IMR-90 (cell line): Measurements from ENCODE around the gene BTRC. TPM values are rescaled to one million over a fixed set of nuclear protein-coding genes. Genes with fewer than 3 reads are reported as not detected.

Experiments used
- ATAC-seq: fragments of 200-7000 bp; cut with Tn5 transposase; 2 replicates; pipeline ENCODE4 v1.9.1; 2020; ENCODE audit warnings: low read depth, mild to moderate bottlenecking, moderate library complexity
- BruUV-seq: library from RNA; stranded (reverse); fragments of 400-500 nt; replicated peaks from 2 replicates; lab custom pipeline; 2021; lab: Mats Ljungman, UMichigan
- CTCF ChIA-PET: fragments of 300-600 bp; formaldehyde crosslinking; extraction: SDS; loops from one replicate; lab custom pipeline; 2021; ENCODE audit warnings: antibody characterized with exemption; lab: Yijun Ruan, JAX
- POLR2A ChIA-PET: fragments of 300-600 bp; sonication (Branson Sonifier 250); formaldehyde crosslinking; loops from one replicate; lab custom pipeline; 2022; ENCODE audit warnings: antibody characterized with exemption; ENCODE audit not compliant: unreplicated experiment; lab: Charles Lee
- DNase-seq: peaks from one replicate; pipeline ENCODE4 v3.0.0; 2013
- H2AFZ ChIP-seq: replicated peaks from 2 replicates; pipeline ENCODE3; 2013; ENCODE audit warnings: low read length, mild to moderate bottlenecking; ENCODE audit not compliant: poor library complexity
- H2AK5ac ChIP-seq: 2 replicates; pipeline ENCODE4 v1.6.1; 2013; ENCODE audit warnings: low read depth, low read length, inconsistent platforms
- H2AK9ac ChIP-seq: replicated peaks from 2 replicates; pipeline ENCODE3; 2013; ENCODE audit warnings: mild to moderate bottlenecking, low read depth, low read length, moderate library complexity; ENCODE audit not compliant: poor library complexity
- H2BK120ac ChIP-seq: 2 replicates; pipeline ENCODE4 v1.6.1; 2013; ENCODE audit warnings: low read depth, low read length, inconsistent platforms
- H2BK15ac ChIP-seq: 3 replicates; pipeline ENCODE4 v1.6.1; 2013; ENCODE audit warnings: low read depth, low read length, inconsistent platforms
- H2BK20ac ChIP-seq: 2 replicates; pipeline ENCODE4 v1.6.1; 2013; ENCODE audit warnings: low read depth, mild to moderate bottlenecking, inconsistent platforms, low read length, moderate library complexity
- H2BK5ac ChIP-seq: 2 replicates; pipeline ENCODE4 v1.6.1; 2013; ENCODE audit warnings: mild to moderate bottlenecking, low read depth, low read length, inconsistent platforms; ENCODE audit not compliant: poor library complexity, severe bottlenecking
- H3K14ac ChIP-seq: replicated peaks from 2 replicates; pipeline ENCODE4 v1.6.1; 2013; ENCODE audit warnings: low read depth, low read length, inconsistent platforms
- H3K18ac ChIP-seq: 2 replicates; pipeline ENCODE4 v1.6.1; 2013; ENCODE audit warnings: low read depth, low read length, control low read depth
- H3K23ac ChIP-seq: 2 replicates; pipeline ENCODE4 v1.6.1; 2013; ENCODE audit warnings: low read depth, low read length, inconsistent platforms
- H3K27ac ChIP-seq: 2 replicates; pipeline ENCODE4 v1.5.1; 2013; ENCODE audit warnings: mild to moderate bottlenecking, control low read depth, low read length; ENCODE audit not compliant: insufficient read depth
- H3K27me3 ChIP-seq: 2 replicates; pipeline ENCODE4 v1.6.1; 2013; ENCODE audit warnings: low read length; ENCODE audit not compliant: control insufficient read depth, insufficient read depth
- H3K36me3 ChIP-seq: 2 replicates; pipeline ENCODE4 v1.6.1; 2013; ENCODE audit warnings: low read length, mixed read lengths; ENCODE audit not compliant: control insufficient read depth, insufficient read depth
- H3K4ac ChIP-seq: 2 replicates; pipeline ENCODE4 v1.6.1; 2013; ENCODE audit warnings: low read depth, low read length, inconsistent platforms
- H3K4me1 ChIP-seq: 2 replicates; pipeline ENCODE4 v1.6.1; 2013; ENCODE audit warnings: low read length, mixed read lengths; ENCODE audit not compliant: control insufficient read depth, insufficient read depth
- H3K4me2 ChIP-seq: 2 replicates; pipeline ENCODE4 v1.6.1; 2013; ENCODE audit warnings: low read depth, mild to moderate bottlenecking, control low read depth, low read length, moderate library complexity
- H3K4me3 ChIP-seq: 2 replicates; pipeline ENCODE4 v1.5.1; 2013; ENCODE audit warnings: low read depth, mild to moderate bottlenecking, control low read depth, low read length, moderate library complexity; ENCODE audit not compliant: insufficient read depth
- H3K56ac ChIP-seq: 2 replicates; pipeline ENCODE4 v1.6.1; 2013; ENCODE audit warnings: low read length, inconsistent platforms; ENCODE audit not compliant: insufficient read depth; ENCODE audit errors: extremely low read depth
- H3K79me1 ChIP-seq, 2 experiments: 2 replicates each; pipeline ENCODE4 v1.6.1; 2013; ENCODE audit warnings: low read length in 2 of 2, inconsistent platforms in 1 of 2, low read depth in 1 of 2
- H3K9ac ChIP-seq: 2 replicates; pipeline ENCODE4 v1.6.1; 2013; ENCODE audit warnings: low read depth, low read length, control low read depth
- H3K9me1 ChIP-seq: 2 replicates; pipeline ENCODE4 v1.6.1; 2013; ENCODE audit warnings: low read length, inconsistent platforms; ENCODE audit not compliant: insufficient read depth
- H3K9me3 ChIP-seq: 2 replicates; pipeline ENCODE4 v1.6.1; 2013; ENCODE audit warnings: low read length; ENCODE audit not compliant: control insufficient read depth, insufficient read depth
- H4K20me1 ChIP-seq: 2 replicates; pipeline ENCODE4 v1.6.1; 2013; ENCODE audit warnings: low read length, inconsistent platforms; ENCODE audit not compliant: insufficient read depth
- H4K5ac ChIP-seq: 2 replicates; pipeline ENCODE4 v1.6.1; 2013; ENCODE audit warnings: mild to moderate bottlenecking, low read depth, low read length, control low read depth
- H4K8ac ChIP-seq, 2 experiments: 2 replicates each; pipeline ENCODE4 v1.6.1; 2013; ENCODE audit warnings: low read depth in 2 of 2, low read length in 2 of 2, control low read depth in 1 of 2, inconsistent platforms in 1 of 2
- H4K91ac ChIP-seq: 2 replicates; pipeline ENCODE4 v1.6.1; 2013; ENCODE audit warnings: low read depth, low read length, inconsistent platforms; ENCODE audit not compliant: insufficient read depth
- BHLHE40 ChIP-seq: fragments of 150-350 bp; IDR thresholded peaks from 2 replicates; pipeline ENCODE4 v1.6.1; 2016; ENCODE audit warnings: mild to moderate bottlenecking, low read depth, low read length
- CHD1 ChIP-seq: IDR thresholded peaks from 2 replicates; pipeline ENCODE4 v1.6.1; 2012; ENCODE audit warnings: low read depth, low read length, improper control_type of control experiment
- MAFK ChIP-seq: IDR thresholded peaks from 2 replicates; pipeline ENCODE4 v1.6.1; 2012; ENCODE audit warnings: low read depth, low read length, improper control_type of control experiment
- NFE2L2 ChIP-seq: fragments of 150-350 bp; IDR thresholded peaks from 2 replicates; pipeline ENCODE4 v1.6.1; 2016; ENCODE audit warnings: low read depth, mild to moderate bottlenecking, low read length
- POLR2A ChIP-seq: IDR thresholded peaks from 2 replicates; pipeline ENCODE4 v1.6.1; 2012; ENCODE audit warnings: mild to moderate bottlenecking, low read depth, low read length
- RAD21 ChIP-seq: IDR thresholded peaks from 2 replicates; pipeline ENCODE4 v1.6.1; 2012; ENCODE audit warnings: low read length, improper control_type of control experiment
- RFX5 ChIP-seq: IDR thresholded peaks from 2 replicates; pipeline ENCODE4 v1.8.0; 2012; ENCODE audit warnings: low read depth, mild to moderate bottlenecking, low read length, moderate library complexity
- WGBS, 2 experiments: methylation state at CpG; one replicate each; pipeline versions ENCODE4 v1.1.5 to v1.1.7; 2013; ENCODE audit warnings: missing lambda C conversion rate in 2 of 2; ENCODE audit not compliant: insufficient read length in 1 of 2; ENCODE audit errors: extremely low coverage in 2 of 2; 5-methylcytosine and 5-hydroxymethylcytosine counted together
- dilution Hi-C: fragments of 300-500 bp; cut with HindIII; formaldehyde crosslinking; loops from one replicate; pipeline ENCODE4 v1.14.3; 2018; ENCODE audit warnings: low sequenced_read_pairs; ENCODE audit not compliant: unreplicated experiment
- in situ Hi-C: fragments of 300-500 bp; cut with MboI; formaldehyde crosslinking; loops from 3 replicates; pipeline ENCODE4 v1.14.3; 2019; ENCODE audit warnings: low sequenced_read_pairs, inconsistent platforms, mixed read lengths
- intact Hi-C: fragments of 100-400 bp; cut with micrococcal nuclease; formaldehyde crosslinking; loops from 2 replicates; pipeline ENCODE4 v1.10.0; 2022
- polyA plus RNA-seq, 3 experiments: library from polyadenylated mRNA; depleted of rRNA; stranded (reverse); fragments of >200 nt; gene quantifications; 2 replicates each; pipeline ENCODE4 v1.2.3, GENCODE V29; 2012; ENCODE audit warnings: low replicate concordance in 1 of 3
- total RNA-seq: library from RNA; depleted of rRNA; stranded (reverse); fragments of >200 nt; gene quantifications from 2 replicates; pipeline ENCODE4 v1.2.3, GENCODE V29; 2012
- TF ChIP-seq, protein P1 (sequence below): fragments of 150-350 bp; IDR thresholded peaks from 2 replicates; pipeline ENCODE4 v1.6.1; 2016; ENCODE audit warnings: low read depth, mild to moderate bottlenecking, low read length, moderate library complexity, borderline replicate concordance

The BTRC gene
- total and polyA plus RNA-seq, 2 of the 4 experiments (the other 2 are of a cell fraction): 7.7 to 8.4 TPM

DNA sequence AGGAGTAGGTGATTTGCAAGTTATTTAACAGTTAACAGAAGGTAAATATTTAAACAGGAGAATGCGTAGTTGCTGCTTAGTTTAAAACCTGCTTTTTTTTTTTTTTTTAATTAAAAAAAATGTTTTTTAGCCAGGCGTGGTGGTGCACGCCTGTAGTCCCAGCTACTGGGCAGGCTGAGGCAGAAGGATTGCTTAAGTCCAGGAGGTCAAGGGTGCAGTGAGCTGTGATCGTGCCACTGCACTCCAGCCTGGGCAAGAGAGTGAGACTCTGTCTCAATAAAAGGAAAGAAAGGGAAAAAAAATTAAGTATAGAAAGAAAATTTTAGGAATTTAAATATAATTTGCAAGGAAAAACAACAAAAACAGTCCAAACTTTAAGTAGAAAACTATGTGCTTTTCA, 71.6 kb downstream of the BTRC start:
- Histone ChIP-seq H3K4me2 (no peak overlapping the region), H2BK5ac (no peak overlapping the region), H3K9me3 (no peaks in the 10 kb centered on the region), H4K5ac (no peak overlapping the region), H3K79me1 (peaks cover 9 to 29% of the 10 kb centered on the region in 2 experiments), H2BK20ac (no peak overlapping the region), H2BK120ac (no peak overlapping the region), H2AK5ac (no peak overlapping the region), H3K4ac (no peak overlapping the region), H3K4me3 (no peak overlapping the region), H3K27ac (no peak overlapping the region), H4K91ac (no peak overlapping the region), H3K18ac (no peak overlapping the region), H2BK15ac (no peak overlapping the region), H3K56ac (no peak overlapping the region), H4K20me1 (peaks cover 21% of the 10 kb centered on the region), H3K4me1 (no peaks in the 10 kb centered on the region), H4K8ac (no peak overlapping the region), H2AK9ac (no peak overlapping the region), H3K9ac (no peak overlapping the region), H3K14ac (no peak overlapping the region), H3K9me1 (no peaks in the 10 kb centered on the region), H3K23ac (no peak overlapping the region), H3K27me3 (no peaks in the 10 kb centered on the region), H2AFZ (no peak overlapping the region), H3K36me3 (no peaks in the 10 kb centered on the region)
- POLR2A ChIA-PET: no interaction called here
- in situ Hi-C loops: loop anchor here (25.0 kb wide), 1 partner anchor 138 kb away; no protein-coding TSS in a partner anchor
- intact Hi-C loops: no loop called here
- no TSS peak for BruUV-seq
- dilution Hi-C loops: no loop called here
- WGBS, 2 experiments: no CpG with 5 or more reads among the region's 4 CpGs
- ATAC-seq (no peak), DNase-seq (no peak)
- CTCF ChIA-PET: no interaction called here
- no peak for TF ChIP-seq RAD21
- TF ChIP-seq, protein P1, sequence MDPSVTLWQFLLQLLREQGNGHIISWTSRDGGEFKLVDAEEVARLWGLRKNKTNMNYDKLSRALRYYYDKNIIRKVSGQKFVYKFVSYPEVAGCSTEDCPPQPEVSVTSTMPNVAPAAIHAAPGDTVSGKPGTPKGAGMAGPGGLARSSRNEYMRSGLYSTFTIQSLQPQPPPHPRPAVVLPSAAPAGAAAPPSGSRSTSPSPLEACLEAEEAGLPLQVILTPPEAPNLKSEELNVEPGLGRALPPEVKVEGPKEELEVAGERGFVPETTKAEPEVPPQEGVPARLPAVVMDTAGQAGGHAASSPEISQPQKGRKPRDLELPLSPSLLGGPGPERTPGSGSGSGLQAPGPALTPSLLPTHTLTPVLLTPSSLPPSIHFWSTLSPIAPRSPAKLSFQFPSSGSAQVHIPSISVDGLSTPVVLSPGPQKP: no peak
- TF ChIP-seq POLR2A: no peak
- no peak for TF ChIP-seq BHLHE40
- TF ChIP-seq NFE2L2: no peak
- no peak for TF ChIP-seq CHD1
- no peak for TF ChIP-seq MAFK
- no peak for TF ChIP-seq RFX5
